ENCODE measurements around the gene SMAD6. TPM values are rescaled to one million over a fixed set of nuclear protein-coding genes. Genes with fewer than 3 reads are reported as not detected.
"Not testable (repeated sequence)": the region's sequence is repeated elsewhere in the genome, so short reads cannot be mapped to it uniquely, and the experiment has no call there.

Gene SMAD6
- total RNA-seq, 2 experiments from 2014 or later: 0.25 to 0.41 TPM

DNA sequence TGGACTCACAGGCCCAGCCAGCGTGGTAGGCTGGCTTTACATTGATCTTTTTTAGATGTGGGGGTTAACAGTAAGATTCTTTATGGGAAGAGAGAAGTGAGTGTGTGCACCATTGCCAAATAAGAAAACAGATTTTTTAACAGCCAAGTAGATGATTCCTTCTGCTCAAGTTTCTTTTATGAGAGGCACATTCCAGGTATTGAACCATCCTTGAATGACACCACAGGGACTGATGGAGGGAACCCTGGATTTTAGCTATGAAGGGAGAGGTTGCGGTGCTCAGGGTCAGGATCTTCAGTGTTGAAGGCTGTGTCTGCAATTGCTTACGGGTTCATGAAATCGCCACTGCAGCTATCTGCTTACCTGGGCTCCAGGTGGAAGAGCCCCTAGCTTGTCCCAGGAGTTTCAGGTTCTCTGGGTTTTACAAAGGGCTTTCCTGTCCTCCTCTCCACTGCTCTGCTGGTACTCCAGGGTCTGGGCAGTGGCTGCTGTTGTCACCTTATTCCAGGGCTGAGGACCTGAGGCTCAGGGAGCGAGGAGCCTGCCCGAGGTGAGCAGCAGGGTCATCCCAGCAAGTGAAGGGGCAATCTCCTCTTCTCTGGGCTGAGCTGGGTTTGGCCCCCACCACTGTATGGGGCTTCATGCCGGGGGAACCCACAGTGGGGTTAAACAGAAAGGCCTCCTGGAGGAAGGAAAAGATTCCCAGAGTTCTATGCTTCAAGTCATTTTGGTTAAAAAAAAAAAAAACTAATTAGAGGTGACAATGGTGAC, 53.4 kb downstream of the SMAD6 start:
- ChIA-PET CTCF (no interaction called here), POLR2A (no interaction called here)
- no peak for DNase-seq
- Mint-ChIP-seq H3K27me3 (no peaks in the 10 kb centered on the region), H3K27ac (no peak overlapping the region), H3K4me3 (no peak overlapping the region), H3K36me3 (ENCODE audit: low read depth) (no peaks in the 10 kb centered on the region), H3K9me3 (peaks cover 6% of the 10 kb centered on the region), H3K4me1 (ENCODE audit: low read depth) (peaks cover 9% of the 10 kb centered on the region)
- intact Hi-C loops (cut with micrococcal nuclease): no loop called here
- TF ChIP-seq, protein P1, sequence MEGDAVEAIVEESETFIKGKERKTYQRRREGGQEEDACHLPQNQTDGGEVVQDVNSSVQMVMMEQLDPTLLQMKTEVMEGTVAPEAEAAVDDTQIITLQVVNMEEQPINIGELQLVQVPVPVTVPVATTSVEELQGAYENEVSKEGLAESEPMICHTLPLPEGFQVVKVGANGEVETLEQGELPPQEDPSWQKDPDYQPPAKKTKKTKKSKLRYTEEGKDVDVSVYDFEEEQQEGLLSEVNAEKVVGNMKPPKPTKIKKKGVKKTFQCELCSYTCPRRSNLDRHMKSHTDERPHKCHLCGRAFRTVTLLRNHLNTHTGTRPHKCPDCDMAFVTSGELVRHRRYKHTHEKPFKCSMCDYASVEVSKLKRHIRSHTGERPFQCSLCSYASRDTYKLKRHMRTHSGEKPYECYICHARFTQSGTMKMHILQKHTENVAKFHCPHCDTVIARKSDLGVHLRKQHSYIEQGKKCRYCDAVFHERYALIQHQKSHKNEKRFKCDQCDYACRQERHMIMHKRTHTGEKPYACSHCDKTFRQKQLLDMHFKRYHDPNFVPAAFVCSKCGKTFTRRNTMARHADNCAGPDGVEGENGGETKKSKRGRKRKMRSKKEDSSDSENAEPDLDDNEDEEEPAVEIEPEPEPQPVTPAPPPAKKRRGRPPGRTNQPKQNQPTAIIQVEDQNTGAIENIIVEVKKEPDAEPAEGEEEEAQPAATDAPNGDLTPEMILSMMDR (IDR thresholded peaks at IDR 0.05): no peak
- ATAC-seq: no peak

DNA sequence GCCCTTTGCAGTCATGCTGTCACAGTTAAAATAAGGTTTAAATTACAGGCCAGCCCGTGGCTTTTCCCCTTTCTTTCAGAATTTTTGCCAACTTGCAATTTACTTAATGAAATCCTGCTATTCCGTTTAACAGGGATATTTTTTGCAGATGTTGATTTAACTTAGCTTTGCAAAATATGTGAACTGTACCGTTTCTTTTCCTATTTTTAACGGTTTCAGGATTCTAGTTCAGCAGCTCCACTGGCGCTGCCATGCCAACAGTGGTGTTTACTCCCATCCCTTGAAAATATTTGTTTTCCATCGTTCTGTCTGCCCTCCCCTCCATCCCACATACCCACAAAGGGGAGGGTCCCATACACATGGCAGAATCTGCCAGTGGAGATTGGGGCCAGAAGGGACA, 54.3 kb downstream of the SMAD6 start:
- CTCF ChIA-PET: no interaction called here

DNA sequence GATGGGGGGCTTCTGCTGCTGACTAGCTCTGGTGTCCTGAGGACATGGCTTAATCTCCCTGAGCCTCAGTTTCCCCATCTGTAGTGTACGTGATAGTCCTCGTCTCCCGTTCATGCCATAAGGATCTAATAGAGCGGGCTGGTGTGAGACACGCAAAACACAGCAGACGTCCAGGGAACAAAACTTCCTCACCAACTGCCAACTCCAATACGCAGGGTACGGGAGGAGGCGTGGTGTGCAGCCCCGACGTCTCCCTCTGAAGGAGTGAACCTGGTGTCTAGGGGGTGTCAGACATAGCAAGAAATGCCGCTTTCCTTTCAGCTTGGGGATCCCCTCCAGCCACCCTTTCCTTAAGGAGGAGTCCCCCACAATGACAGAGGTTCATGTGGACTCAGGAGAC, 55.0 kb downstream of the SMAD6 start:
- Mint-ChIP-seq H3K27me3 (peaks cover under 1% of the 10 kb centered on the region), H3K4me3 (no peak overlapping the region), H3K4me1 (ENCODE audit: low read depth) (peaks cover 3% of the 10 kb centered on the region), H3K27ac (no peak overlapping the region), H3K36me3 (ENCODE audit: low read depth) (no peaks in the 10 kb centered on the region), H3K9me3 (peaks cover 6% of the 10 kb centered on the region)
- POLR2A ChIA-PET: interaction anchor here (0.9 kb wide), 1 partner anchor 32 kb away, joined by 3 read pairs; no protein-coding TSS in a partner anchor
- no peak for ATAC-seq
- intact Hi-C loops (cut with micrococcal nuclease): no loop called here
- CTCF ChIA-PET: no interaction called here
- TF ChIP-seq, protein P1 (IDR thresholded peaks at IDR 0.05): no peak
- no peak for DNase-seq

More for the DNA sequence above, 54.3 kb downstream of the SMAD6 start:
- intact Hi-C loops (cut with micrococcal nuclease): no loop called here
- Mint-ChIP-seq H3K27ac (no peak overlapping the region), H3K9me3 (peaks cover 6% of the 10 kb centered on the region), H3K4me1 (ENCODE audit: low read depth) (peaks cover 8% of the 10 kb centered on the region), H3K36me3 (ENCODE audit: low read depth) (no peaks in the 10 kb centered on the region), H3K4me3 (no peak overlapping the region), H3K27me3 (no peaks in the 10 kb centered on the region)
- no peak for DNase-seq
- ATAC-seq: no peak
- TF ChIP-seq, protein P1 (IDR thresholded peaks at IDR 0.05): no peak
- POLR2A ChIA-PET: interaction anchor here (0.9 kb wide), 1 partner anchor 31 kb away, joined by 3 read pairs; no protein-coding TSS in a partner anchor

DNA sequence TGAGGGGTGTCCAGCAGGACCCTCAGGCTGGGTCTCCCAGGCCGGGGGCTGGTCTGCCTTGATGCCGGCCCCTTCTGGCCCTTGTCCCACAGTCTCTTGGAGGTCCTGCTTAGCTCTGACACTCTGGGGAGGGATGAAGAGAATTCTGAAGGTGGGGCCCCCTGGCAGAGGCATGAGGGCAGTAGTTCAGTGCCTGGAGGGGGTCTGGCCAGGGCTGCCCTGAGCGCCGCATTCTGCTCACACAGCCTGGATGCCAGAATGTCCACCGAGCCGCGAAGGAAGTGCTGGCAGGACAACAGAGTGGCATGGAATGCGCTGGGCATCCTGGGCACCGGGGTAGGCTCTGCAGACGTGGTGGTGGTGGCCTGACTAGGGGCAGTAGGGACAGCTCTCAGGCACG, 55.5 kb downstream of the SMAD6 start:
- no peak overlapping the region for H3K4me3 Mint-ChIP-seq
- peaks cover 6% of the 10 kb centered on the region for H3K9me3 Mint-ChIP-seq
- H3K4me1 Mint-ChIP-seq (ENCODE audit: low read depth): no peaks in the 10 kb centered on the region
- no peaks in the 10 kb centered on the region for H3K36me3 Mint-ChIP-seq (ENCODE audit: low read depth)
- no peak overlapping the region for H3K27ac Mint-ChIP-seq
- POLR2A ChIA-PET: interaction anchor here (0.6 kb wide), 1 partner anchor 1372 kb away, joined by 4 read pairs; no protein-coding TSS in a partner anchor
- DNase-seq (no peak), ATAC-seq (no peak)
- H3K27me3 Mint-ChIP-seq: peaks cover 3% of the 10 kb centered on the region
- CTCF ChIA-PET: no interaction called here
- TF ChIP-seq, protein P1 (IDR thresholded peaks at IDR 0.05): no peak
- intact Hi-C loops (cut with micrococcal nuclease): no loop called here

DNA sequence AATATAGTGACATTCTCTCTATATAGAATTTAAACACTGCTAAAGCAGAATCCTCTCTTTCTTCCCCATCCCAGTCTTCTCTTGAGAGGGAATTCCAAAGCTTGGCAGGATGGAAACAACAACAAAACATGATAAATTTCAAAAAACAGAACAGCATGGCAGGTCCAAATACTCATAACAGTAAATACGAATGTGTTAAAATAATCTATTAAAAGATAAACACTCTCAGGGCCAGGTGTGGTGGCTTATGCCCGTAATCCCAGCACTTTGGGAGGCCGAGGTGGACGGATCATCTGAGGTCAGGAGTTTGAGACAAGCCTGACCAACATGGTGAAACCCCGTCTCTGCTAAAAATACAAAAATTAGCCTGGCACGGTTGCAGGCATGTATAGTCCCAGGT, 56.2 kb downstream of the SMAD6 start:
- H3K9me3 Mint-ChIP-seq; DNase-seq; intact Hi-C loops (cut with micrococcal nuclease); H3K4me3 Mint-ChIP-seq; ATAC-seq; H3K4me1 Mint-ChIP-seq (ENCODE audit: low read depth); CTCF ChIA-PET; H3K36me3 Mint-ChIP-seq (ENCODE audit: low read depth); H3K27ac Mint-ChIP-seq; H3K27me3 Mint-ChIP-seq: not testable (repeated sequence)
- POLR2A ChIA-PET: interaction anchor here (0.6 kb wide), 1 partner anchor 1371 kb away, joined by 4 read pairs; no protein-coding TSS in a partner anchor

Data from activated CD8-positive, alpha-beta T cell treated with anti-CD3 and anti-CD28 coated beads for 36 hours (primary cell).